ENCODE measurements around the gene ELFN1. TPM values are rescaled to one million over a fixed set of nuclear protein-coding genes. Genes with fewer than 3 reads are reported as not detected.

ELFN1 gene
- total and polyA plus RNA-seq, 9 of the 15 experiments (the other 6 are each of a cell fraction or from before 2014, with no cell fraction given): 0.04 to 0.64 (median 0.18) TPM; not detected in 2

GRCh38 chr7:1640376-1641172, 29.5 kb upstream of the ELFN1 start (continued):
- TF ChIP-seq SMARCE1 (IDR thresholded peaks at IDR 0.05): peak; percentile 53; the same call in 1 of the 2 replicates

- no peak; the same call in 2 of the 3 replicates for ATAC-seq
- Histone ChIP-seq H3K4me1 (replicated peaks in 1 of 2; ENCODE audit: control insufficient read depth in 2 of 2, insufficient read depth in 2 of 2, low read length in 2 of 2) (peaks cover 9 to 38% of the 10 kb centered on the region in 2 experiments; a peak in 3 of 5 replicates), H3K9ac (ENCODE audit: insufficient read depth in 1 of 2, low read depth in 2 of 2, low read length in 2 of 2) (peak overlapping the region in 1 of 2 experiments; percentile 61; a peak in 1 of 4 replicates), H3K9me3 (replicated peaks; ENCODE audit: control insufficient read depth, insufficient read depth, low read depth, low read length) (no peaks in the 10 kb centered on the region), H3K4me2 (ENCODE audit: insufficient read depth, low read length) (no peak overlapping the region), H3K27me3 (ENCODE audit: control insufficient read depth in 2 of 2, insufficient read depth in 2 of 2, low read length in 2 of 2) (peaks cover 0 to 16% of the 10 kb centered on the region in 2 experiments; a peak in 2 of 5 replicates), H3K27ac (ENCODE audit: extremely low read depth, low read depth, low read length) (no peak overlapping the region), H4K20me1 (replicated peaks; ENCODE audit: control insufficient read depth, insufficient read depth, low read length) (0 out of 2 replicates have a peak, but pooled peaks cover 3% of the 10 kb centered on the region), H3K79me2 (ENCODE audit: control insufficient read depth, insufficient read depth, low read length) (no peaks in the 10 kb centered on the region), H3K4me3 (no peak overlapping the region), H3K9me1 (ENCODE audit: control insufficient read depth, insufficient read depth, low read length) (no peaks in the 10 kb centered on the region), H3K36me3 (ENCODE audit: control insufficient read depth, insufficient read depth, low read length) (no peaks in the 10 kb centered on the region), H2AFZ (ENCODE audit: low read depth, low read length) (no peak overlapping the region)
- in situ Hi-C loops (cut with MboI) (no loop called here), intact Hi-C loops (cut with micrococcal nuclease) (loop anchor here (10.0 kb wide), 1 partner anchor 64 kb away; no protein-coding TSS in a partner anchor)
- FAIRE-seq: no peak
- ChIA-PET CTCF (ENCODE audit: low intra/inter-chr PET ratio) (interaction anchor here (0.5 kb wide), 1 partner anchor 554 kb away, joined by 3 read pairs; no protein-coding TSS in a partner anchor), POLR2A (interaction anchor here (0.6 to 1.2 kb wide), 3 partner anchors 11 to 780 kb away, joined by 3 read pairs; no protein-coding TSS in a partner anchor)
- WGBS (ENCODE audit: insufficient coverage, low coverage, missing lambda C conversion rate): 19% methylated on average over 11 of the region's 11 CpGs
- BruUV-seq (replicated peaks): no TSS peak
- peak in 1 of 4 experiments; percentile 7 for DNase-seq (ENCODE audit: extremely low read depth in 1 of 4, low spot score in 3 of 4)
- no peak for TF ChIP-seq ZNF23 (CRISPR knock-in tag; IDR thresholded peaks at IDR 0.05)
- no peak for TF ChIP-seq ZFP91 (CRISPR knock-in tag; IDR thresholded peaks at IDR 0.05)
- no peak for TF ChIP-seq ZNF347 (CRISPR knock-in tag; IDR thresholded peaks at IDR 0.05; ENCODE audit: low read depth)
- no peak for TF ChIP-seq PPARD (CRISPR knock-in tag; IDR thresholded peaks at IDR 0.05)
- no peak for TF ChIP-seq ATF6 (CRISPR knock-in tag; IDR thresholded peaks at IDR 0.05)
- no peak for TF ChIP-seq NR2C2 (CRISPR knock-in tag; IDR thresholded peaks at IDR 0.05)
- TF ChIP-seq NR2C2 (tag; IDR thresholded peaks at IDR 0.05): no peak
- no peak for TF ChIP-seq PHB2 (IDR thresholded peaks at IDR 0.05; ENCODE audit: low read depth)
- TF ChIP-seq KAT8 (IDR thresholded peaks at IDR 0.05; ENCODE audit: low read depth): no peak
- no peak for TF ChIP-seq POLR2H (tag; IDR thresholded peaks at IDR 0.05; ENCODE audit: low read depth)
- no peak for TF ChIP-seq TFAP4 (CRISPR knock-in tag; IDR thresholded peaks at IDR 0.05; ENCODE audit: borderline replicate concordance)
- TF ChIP-seq, protein P1, sequence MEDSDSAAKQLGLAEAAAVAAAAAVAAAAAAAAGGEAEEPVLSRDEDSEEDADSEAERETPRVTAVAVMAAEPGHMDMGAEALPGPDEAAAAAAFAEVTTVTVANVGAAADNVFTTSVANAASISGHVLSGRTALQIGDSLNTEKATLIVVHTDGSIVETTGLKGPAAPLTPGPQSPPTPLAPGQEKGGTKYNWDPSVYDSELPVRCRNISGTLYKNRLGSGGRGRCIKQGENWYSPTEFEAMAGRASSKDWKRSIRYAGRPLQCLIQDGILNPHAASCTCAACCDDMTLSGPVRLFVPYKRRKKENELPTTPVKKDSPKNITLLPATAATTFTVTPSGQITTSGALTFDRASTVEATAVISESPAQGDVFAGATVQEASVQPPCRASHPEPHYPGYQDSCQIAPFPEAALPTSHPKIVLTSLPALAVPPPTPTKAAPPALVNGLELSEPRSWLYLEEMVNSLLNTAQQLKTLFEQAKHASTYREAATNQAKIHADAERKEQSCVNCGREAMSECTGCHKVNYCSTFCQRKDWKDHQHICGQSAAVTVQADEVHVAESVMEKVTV (CRISPR knock-in tag; IDR thresholded peaks at IDR 0.05): no peak
- no peak for TF ChIP-seq HCFC1 (IDR thresholded peaks at IDR 0.05; ENCODE audit: low read depth, low read length)
Observed at GRCh38 chr7:1641173-1641572, 28.9 kb upstream of the ELFN1 start.
